NCI-H226 (cell line): ENCODE results near the gene CLDN2.
"Not testable (repeated sequence)": the region's sequence is repeated elsewhere in the genome, so short reads cannot be mapped to it uniquely, and the experiment has no call there.

Source experiments
- DNase-seq: peaks from one replicate; pipeline ENCODE4 v3.0.0-alpha.2; 2015

CLDN2 gene

DNA sequence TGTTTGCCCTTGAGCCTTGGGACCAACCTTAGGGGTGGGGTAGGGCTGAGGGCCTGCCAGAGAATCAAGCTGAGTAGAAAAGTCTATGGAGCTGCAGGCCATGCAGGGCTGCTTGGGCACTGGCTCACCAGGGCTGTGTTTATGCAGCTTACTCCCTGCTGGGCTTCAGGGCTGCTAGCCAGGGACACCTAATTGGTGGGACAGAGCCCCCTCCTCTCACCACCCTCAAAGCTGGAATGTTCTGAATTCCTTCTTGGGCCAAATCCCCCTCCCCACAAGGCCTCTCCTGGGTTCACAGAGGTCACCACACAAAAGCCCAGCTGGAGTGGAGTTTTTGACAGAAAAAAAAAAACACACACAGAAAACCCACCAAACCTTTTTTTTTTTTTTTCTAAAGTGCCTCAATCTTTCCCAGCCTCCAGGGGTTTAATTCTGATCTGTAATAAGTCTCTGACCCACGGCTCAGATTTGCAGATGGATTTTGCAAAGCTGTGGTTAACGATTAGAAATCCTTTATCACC lies at the start of gene CLDN2:
CLDN2 (plus strand) TSS at position 471 of the 521 bp plus-strand sequence. CDS start 7,827 bp downstream, outside the sequence.
- no peak for DNase-seq

DNA sequence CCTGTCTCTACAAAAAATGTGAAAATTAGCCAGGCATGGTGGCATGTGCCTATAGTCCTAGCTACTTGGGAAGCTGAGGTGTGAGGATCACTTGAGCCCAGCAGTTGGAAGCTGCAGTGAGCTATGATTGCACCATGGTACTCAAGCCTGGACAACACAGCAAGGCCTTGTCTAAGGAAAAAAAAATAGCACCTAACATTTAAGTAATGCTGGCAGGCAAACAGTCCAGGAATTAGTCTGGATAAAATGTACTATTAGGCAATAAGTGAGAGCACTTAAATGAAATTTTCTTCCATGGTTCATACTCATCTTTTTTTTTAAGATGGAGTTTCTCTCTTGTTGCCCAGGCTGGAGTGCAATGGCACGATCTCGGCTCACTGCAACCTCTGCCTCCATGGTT lies 47.4 kb upstream of the CLDN2 start:
- DNase-seq: not testable (repeated sequence)

- no peak for DNase-seq
Observed at GRCh38 chrX:106874075-106874474, 46.1 kb upstream of the CLDN2 start.

DNA sequence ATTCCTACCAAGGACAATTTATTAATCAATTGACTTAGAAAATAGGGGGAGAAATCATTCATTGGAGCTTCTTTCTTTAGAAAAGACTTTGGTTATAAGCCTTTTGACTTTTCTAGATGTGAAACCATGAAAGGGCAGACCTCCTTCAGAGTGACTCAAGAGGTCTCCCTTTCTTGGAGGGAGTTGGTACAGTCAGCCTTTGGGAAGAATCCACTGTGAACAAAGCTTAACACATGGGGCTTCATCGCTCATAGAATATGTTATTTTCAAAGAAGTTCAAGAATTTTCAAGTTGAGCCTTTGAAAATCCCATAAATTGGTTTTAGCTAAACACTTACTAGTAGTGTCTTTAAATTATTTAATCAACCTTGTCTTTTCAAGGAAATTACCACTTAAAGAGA lies 45.1 kb upstream of the CLDN2 start:
- no peak for DNase-seq

DNA sequence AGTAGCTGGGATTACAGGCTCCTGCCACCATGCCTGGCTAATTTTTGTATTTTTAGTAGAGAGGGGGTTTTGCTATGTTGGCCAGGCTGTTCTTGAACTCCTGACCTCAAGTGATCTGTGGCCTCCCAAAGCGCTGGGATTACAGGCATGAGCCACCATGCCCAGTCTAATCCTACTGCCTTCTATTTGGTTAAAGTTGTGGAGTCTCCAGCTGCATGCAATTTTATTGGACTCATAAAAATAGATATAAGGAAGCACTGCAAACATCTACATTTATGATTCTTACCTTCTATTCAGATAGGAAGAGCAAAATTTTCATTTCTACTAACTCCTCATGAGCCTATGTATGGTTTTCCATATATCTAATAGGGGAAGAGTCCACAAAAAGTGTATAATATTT lies 30.7 kb upstream of the CLDN2 start:
- no peak for DNase-seq

- no peak for DNase-seq
Observed at GRCh38 chrX:106891762-106892460, 28.3 kb upstream of the CLDN2 start.

DNA sequence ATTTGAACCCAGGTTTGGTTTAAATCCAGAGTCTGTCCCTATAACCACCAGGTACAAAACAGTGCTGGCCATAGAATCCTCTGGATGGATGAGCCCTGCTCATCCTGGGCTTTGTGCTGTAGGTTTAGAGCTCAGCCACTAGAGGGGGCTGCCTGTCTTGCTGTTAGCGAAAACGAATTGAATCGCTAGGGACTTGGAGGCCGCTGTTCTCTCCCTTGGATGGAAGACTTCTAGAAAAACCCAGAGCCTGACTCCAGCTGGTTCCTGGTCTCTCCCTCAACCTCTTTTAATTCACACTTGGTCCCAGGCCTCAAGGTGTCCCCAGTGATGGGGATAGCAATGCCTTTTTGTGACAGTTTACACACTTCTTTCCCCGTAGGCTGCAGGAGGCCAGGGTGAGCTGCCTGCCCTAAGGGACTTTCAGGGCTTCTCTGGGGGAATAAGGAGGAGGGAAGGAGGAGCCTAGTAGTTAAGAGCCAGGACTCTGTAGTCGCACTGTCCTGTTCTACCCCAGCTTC lies 25.8 kb upstream of the CLDN2 start:
- DNase-seq: peak; percentile 64

- DNase-seq: peak; percentile 77
Observed at GRCh38 chrX:106894978-106895452, 25.2 kb upstream of the CLDN2 start.

DNA sequence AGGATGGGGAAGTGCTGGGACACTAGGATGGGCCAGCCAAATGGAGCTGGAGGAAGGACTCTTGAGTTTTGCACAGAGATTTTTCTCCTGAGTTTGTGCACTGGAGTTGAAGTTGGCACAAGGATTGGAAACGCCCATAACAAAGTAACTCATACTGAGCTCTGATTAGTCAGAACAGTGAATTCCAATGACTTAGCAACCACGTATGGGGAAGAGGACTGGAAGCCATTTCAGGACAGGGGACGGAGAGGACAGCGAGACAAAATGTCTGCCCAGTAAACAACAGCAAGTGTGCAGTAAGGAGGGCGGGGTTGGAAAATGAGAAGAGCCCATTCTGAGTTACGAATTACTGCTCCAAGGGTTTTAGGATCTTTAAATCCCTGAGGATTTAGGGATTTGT lies 22.9 kb upstream of the CLDN2 start:
- DNase-seq: peak; percentile 46

- DNase-seq: no peak
Observed at GRCh38 chrX:106898462-106898861, 21.7 kb upstream of the CLDN2 start.

DNA sequence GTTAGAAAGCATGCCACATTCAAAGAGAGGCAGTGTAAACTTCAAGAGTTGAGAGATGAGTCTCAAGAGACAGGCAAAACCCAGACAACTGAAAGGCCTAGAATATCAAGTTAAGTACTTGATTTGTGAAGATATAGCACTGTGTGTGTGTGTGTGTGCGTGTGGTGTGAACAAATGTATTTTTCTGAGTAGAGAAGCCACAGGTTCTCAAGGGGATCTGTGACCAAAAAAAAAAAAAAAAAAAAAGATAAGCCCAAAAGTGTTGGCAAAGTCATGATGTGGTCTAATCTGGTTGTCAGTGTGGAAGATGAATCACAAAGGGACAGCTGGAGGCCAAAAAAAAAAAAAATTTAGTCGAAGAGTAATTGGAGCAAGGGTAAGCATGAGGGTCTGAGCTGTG lies 20.9 kb upstream of the CLDN2 start:
- no peak for DNase-seq

DNA sequence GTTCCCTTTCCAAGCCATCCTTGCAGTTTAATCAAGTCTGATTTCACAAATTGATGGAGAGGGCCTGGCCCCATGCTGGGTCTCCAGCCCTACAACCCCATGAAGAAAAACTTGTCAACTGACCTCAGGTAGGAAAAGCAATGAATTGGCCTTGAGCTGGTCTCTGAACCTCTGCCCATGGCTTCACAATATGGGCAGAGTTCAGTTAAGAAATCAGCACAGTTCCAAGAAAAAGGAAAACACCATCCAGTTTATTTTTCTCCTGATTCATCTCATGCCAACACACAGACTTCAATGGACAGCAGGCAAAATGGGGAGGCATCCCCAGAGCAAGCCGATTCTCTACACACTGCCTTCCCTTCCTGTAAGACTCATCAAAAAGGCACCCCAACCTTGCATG lies 20.4 kb upstream of the CLDN2 start:
- DNase-seq: peak; percentile 7

GRCh38 chrX:106901341-106901740 lies 18.9 kb upstream of the CLDN2 start:
- DNase-seq: no peak

DNA sequence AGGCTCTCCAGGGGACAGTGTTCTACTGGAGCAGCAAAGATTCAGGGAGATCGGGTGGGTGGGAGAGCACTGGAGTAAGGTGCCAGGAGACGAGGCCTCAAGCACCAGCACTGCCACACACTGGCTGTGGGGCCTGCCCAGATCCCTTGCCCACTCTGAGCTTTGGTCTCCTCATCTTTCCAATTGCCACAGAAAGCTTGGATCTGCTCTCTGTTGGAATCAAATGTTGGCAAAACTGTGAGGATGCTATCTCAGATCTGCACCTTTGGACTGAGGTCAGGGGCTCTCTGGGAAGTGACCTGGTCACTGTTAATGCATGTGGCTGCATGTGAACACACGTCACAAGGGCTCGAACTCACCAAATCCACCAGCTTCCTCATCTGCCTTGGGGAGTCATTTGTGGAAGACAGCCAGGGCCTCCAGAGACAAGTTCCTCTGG lies 18.4 kb upstream of the CLDN2 start:
- no peak for DNase-seq

DNA sequence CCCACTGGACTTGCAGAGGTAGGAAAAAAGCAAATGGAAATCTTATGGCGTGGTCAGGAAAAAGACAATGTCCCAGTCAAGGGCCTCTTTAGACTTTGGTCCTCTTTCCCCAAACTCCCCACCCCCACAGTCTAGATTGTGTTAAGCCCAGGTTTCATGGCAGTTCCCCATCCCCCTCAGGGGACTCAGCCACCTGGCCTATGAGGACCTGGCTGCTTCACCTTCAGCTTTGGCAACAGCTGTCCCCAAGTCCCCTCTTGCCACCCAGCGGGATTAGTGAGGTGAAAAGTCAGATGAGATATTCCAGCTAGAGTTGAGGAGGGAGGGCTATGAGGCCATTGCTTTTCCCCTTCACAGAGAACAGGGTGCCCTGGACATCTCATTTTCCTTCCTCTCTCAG lies 17.5 kb upstream of the CLDN2 start:
- no peak for DNase-seq

- no peak for DNase-seq
Observed at GRCh38 chrX:106903291-106903824, 16.8 kb upstream of the CLDN2 start, which contains the start of gene RIPPLY1. RIPPLY1 (minus strand) TSS chrX:106903341; CDS start chrX:106903287, 54 bp downstream.

- no peak for DNase-seq
Observed at GRCh38 chrX:106903856-106904528, 16.2 kb upstream of the CLDN2 start.

- no peak for DNase-seq
Observed at GRCh38 chrX:106905064-106905708, 15.0 kb upstream of the CLDN2 start.

GRCh38 chrX:106906361-106906760 lies 13.8 kb upstream of the CLDN2 start:
- no peak for DNase-seq

DNA sequence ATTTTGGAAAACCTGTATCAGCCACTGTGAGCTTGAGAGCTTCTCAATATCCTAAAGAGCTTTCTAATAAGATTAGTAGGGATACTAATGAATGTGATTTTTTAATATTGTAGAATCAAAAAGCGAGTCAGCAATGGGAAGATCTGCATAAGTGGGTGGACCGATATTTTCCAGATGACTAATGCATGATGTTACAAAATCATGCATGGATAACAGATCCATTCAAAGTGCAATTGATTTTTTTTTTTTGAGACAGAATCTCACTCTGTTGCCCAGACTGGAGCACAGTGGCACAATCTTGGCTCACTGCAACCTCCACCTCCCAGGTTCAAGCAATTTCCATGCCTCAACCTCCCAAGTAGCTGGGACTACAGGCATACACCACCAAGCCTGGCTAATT lies 7.3 kb upstream of the CLDN2 start:
- DNase-seq: no peak

GRCh38 chrX:106917830-106918500 lies 2.2 kb upstream of the CLDN2 start:
- DNase-seq: peak; percentile 85

DNA sequence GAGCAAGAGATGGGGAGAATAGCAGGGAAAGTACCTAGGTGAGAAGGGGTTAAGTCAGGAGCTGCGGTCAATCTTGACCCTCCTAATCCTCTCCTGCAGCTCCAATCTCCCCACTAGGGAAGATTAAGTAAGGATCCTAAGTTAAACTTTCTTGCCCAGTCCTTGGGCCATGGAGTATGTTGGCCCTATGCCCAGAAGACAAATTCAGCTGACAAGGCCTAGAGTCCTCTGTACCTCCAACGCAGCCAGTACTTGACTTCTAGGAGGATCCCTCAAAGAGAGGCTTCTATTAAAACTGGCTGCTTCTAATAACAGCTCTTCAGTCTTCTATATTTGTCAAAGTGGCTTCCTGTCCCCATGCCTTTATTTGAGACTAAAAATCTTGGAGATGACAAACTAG lies 1.4 kb downstream of the CLDN2 start:
- DNase-seq: no peak
